HS-27A (cell line): Measurements from ENCODE around the gene BARD1.
"Not testable (repeated sequence)": the region's sequence is repeated elsewhere in the genome, so short reads cannot be mapped to it uniquely, and the experiment has no call there.

ENCODE experiments used
- DNase-seq: peaks from one replicate; pipeline ENCODE4 v3.0.0-alpha.2; 2012; ENCODE audit warnings: low read depth, missing footprints

BARD1 gene

DNA sequence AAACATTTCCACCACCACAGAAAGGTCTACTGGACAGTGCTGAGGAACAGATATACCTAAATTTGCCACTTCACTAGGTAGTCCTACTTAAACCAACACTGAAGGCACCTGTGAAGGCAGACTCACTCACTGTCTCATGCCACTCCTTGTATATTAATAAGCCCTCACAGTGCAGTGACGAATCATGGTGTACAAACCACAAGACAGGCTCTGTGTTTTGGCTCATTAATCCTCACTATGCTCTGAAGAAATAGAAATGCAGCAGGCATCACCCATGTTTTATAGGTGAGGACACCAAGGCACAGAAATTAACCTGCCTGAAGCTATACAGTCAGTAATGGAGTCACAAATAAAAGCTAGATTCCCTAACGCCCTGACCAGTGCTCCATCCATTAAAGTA lies 44.3 kb downstream of the BARD1 start:
- DNase-seq = no peak

- DNase-seq = no peak
These were observed 56.0 kb downstream of the BARD1 start for GRCh38 chr2:214753455-214753854.

- no peak for DNase-seq
These were observed 59.0 kb downstream of the BARD1 start for GRCh38 chr2:214750529-214750928.

DNA sequence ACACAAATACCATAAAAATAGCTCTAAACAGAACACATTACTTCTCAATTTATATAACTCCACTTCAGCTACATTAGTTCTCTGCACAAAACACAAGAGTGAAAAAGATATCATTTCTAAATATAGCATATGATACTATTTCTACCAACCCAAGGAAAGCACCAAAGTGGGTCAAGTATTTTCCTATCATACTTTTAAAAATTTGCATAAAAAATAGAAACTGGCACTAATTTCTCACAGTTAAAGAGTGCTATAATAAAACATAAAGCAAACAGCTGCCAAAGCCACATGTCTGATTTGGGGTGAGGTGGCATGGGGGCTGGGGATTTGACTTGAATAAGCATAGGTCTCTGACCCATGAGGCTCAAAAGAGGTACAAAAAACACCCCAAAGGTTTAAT lies 61.5 kb downstream of the BARD1 start:
- DNase-seq = no peak

GRCh38 chr2:214742119-214742518 lies 67.4 kb downstream of the BARD1 start:
- no peak for DNase-seq

DNA sequence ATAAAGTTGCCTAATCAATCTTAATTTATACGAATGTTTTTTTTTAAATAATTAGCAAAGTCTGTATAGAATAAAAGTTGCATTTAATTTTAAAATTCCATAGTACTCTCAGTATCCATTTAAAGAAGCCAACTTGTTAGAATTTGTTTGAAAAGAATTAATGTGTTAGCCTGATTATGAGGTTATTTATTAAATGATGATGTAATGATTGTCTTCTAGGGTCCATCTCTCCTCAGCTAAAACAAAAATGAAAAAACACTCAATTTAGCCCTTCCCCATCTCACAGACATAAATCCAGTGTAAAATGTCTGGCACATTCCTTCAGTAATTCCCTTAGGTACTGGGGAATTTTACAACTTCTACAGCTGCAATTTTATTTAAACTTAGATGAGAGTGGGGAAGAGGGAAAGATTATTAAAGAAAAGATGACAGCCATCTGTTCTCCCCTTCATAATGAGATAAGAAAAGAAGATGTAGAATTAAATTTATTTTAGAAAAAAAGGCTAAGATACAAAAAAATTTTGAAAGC lies 68.6 kb downstream of the BARD1 start:
- DNase-seq = no peak

GRCh38 chr2:214737188-214737587 lies 72.3 kb downstream of the BARD1 start:
- no peak for DNase-seq

- no peak for DNase-seq
These were observed 78.6 kb downstream of the BARD1 start for GRCh38 chr2:214730800-214731407.

GRCh38 chr2:214730248-214730647 lies 79.2 kb downstream of the BARD1 start:
- DNase-seq = no peak

DNA sequence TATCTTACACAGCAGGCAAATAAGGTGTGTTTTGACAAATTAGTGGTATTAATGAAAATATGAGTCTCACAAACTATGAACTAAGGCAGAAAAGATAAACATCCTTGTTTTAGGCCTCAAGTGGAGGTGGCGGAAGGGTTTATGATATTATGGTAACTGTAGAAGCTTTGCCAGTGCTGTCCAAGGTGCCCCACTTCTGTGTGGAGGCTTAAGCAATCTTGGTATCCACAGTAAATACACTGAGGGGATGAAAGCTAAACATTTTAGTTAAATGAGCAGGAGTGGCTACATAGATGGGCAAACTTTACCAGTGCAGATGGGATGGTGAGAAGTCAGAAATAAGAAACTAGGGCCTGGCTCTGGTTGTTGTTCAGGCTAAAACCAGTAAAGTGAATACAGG lies 84.7 kb downstream of the BARD1 start:
- no peak for DNase-seq

DNA sequence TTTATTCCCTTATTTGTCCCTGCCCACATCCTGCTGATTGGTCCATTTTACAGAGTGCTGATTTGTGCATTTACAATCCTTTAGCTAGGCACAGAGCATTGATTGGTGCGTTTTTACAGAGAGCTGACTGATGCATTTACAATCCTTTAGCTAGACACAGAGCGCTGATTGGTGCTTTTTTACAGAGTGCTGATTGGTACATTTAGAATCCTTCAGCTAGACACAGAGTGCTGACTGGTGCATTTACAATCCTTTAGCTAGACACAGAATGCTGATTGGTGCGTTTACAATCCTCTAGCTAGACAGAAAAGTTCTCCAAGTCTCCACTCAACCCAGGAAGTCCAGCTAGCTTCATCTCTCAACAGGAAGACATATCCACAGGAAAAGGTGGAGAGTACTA lies 91.6 kb downstream of the BARD1 start:
- DNase-seq = not testable (repeated sequence)

DNA sequence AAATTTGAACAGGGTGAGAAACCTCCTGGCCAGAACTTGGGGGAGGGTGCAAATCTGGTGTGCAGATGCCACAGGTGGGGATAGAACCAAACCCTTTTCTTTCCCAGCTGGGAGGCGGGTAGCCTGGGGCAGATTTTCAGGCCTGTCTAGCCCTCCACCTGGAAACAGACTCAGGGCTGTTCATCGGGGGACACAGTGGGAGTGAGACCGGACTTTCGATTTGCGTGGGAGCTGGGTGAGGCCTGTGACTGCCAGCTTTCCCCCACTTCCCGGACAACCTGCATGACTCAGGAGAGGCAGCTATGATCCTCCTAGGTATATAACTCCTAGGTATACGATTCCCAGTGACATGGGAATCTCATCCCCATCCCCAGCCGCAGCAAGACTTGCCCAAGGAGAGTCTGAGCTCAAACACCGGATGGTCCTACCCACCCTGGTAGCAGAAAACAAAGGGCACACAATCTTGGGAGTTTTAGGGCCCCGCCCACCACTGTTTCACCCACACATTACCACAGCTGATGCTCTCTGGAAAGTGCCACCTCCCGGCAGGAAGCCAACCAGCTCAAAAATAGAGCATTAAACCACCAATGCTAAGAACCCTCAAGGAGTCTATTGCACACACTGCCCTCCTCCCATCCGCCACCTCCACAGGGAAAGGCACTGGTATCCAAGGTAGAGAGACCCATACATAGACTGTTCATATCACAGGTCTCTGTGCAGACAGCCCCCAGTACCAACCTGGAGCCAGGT lies 92.5 kb downstream of the BARD1 start:
- DNase-seq = no peak

- no peak for DNase-seq
These were observed 94.5 kb downstream of the BARD1 start for GRCh38 chr2:214715025-214715424.

GRCh38 chr2:214713080-214713830 lies 96.2 kb downstream of the BARD1 start:
- no peak for DNase-seq

DNA sequence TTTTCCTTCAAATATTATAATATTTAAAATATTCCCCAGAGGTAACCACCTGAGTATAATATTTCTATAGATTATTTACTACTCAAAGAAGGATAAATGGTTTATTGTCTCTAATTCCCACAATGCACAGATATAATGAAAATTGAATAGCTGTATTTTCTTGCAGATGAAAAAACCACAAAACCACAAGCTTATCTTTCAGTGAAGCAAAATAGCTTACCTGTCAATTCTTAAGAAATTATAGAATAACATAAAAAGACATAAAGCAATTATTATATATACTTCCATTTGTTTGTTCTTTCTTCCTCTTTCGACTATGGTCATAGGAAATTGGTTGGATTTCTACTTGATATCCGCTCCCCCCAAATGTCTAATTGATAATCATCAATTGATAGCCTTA lies 98.8 kb downstream of the BARD1 start:
- no peak for DNase-seq

- no peak for DNase-seq
These were observed 102.5 kb downstream of the BARD1 start for GRCh38 chr2:214706986-214707385.

DNA sequence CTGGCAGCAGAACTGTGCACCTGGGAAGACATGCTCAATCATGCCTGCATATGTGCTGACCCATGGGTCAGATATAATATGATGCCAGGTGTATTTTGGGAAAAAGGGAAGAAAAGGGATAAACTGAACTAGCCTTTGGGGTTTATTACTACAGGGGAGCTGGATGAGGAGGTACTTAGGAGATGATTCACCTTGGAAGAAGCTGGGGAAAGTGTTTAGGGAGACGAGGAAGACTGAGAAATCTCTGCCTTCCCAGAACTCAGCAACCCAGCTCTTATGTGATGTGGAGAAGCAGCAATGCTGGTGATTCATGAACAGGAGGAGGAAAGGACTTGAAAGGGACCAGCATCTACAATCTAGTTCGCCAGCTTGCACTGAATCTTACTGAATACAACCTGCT lies 110.2 kb downstream of the BARD1 start:
- no peak for DNase-seq

DNA sequence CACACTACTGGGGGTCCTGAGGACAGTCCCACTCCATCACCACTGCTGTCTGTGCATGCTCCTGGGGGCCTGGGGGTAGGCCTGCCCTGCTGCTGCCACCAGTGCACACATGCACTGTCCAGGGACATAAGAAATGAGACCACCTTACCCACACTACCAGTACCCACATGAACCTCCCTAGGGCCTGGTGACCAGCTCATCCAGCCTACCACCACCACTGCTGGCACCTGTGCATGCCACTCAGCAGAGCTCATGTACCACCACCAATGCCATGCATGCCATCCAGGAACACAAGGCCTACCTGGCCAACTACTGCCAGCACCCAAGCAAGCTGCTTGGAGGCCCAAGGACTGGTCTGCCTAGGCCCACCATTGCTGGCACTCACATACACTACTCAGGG lies 112.8 kb downstream of the BARD1 start:
- no peak for DNase-seq

DNA sequence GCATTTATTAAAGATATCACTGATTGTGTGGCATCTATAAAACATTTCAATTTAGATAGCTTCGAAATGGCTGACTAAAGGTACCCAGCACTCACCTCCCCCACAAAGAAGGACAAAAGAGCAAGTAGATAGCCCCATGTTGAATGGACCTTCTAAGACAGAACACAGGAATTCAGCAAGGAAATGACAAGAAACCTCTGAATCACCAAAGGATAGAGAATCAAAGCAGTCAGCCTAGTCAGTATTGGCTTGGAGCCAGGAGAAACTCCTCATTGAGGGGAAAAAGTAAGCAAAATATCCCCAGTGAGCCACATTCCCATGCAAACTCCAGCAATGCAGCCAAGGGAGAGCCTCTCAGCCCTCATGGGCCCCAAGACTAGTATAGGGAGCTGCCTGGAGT lies 113.7 kb downstream of the BARD1 start:
- no peak for DNase-seq

- DNase-seq = not testable (repeated sequence)
These were observed 125.9 kb downstream of the BARD1 start for GRCh38 chr2:214683557-214683956.

- no peak for DNase-seq
These were observed 129.7 kb downstream of the BARD1 start for GRCh38 chr2:214679736-214680135.

GRCh38 chr2:214676421-214677089 lies 132.9 kb downstream of the BARD1 start:
- DNase-seq = no peak
